T-helper 1 cell treated with Interleukin-12 subunit alpha and Interleukin-12 subunit beta and Interleukin-4 antibody, amounts not matched to agents 30 ng/mL and 1 ng/mL, for 36 hours (primary cell): Measurements from ENCODE around the gene RNF8. TPM values are rescaled to one million over a fixed set of nuclear protein-coding genes. Genes with fewer than 3 reads are reported as not detected.
"Not testable (repeated sequence)": the region's sequence is repeated elsewhere in the genome, so short reads cannot be mapped to it uniquely, and the experiment has no call there.

Source experiments
- intact Hi-C: fragments of 100-400 bp; cut with micrococcal nuclease; formaldehyde crosslinking; loops from one replicate; pipeline ENCODE4 v1.15.1; 2024
- total RNA-seq: library from RNA; stranded (reverse); gene quantifications from 2 replicates; pipeline ENCODE4 v1.2.3, GENCODE V29; 2022

RNF8 gene
- total RNA-seq, 1 donor from 2014 or later, result 27.2 TPM

GRCh38 chr6:37320646-37321045 lies 33.1 kb upstream of the RNF8 start:
- intact Hi-C loops, result no loop called here

- intact Hi-C loops, result no loop called here
Measured at GRCh38 chr6:37321101-37321500, 32.7 kb upstream of the RNF8 start.

- intact Hi-C loops, result no loop called here
Measured at GRCh38 chr6:37321516-37322415, 32.0 kb upstream of the RNF8 start.

GRCh38 chr6:37323580-37323979 lies 30.2 kb upstream of the RNF8 start:
- intact Hi-C loops, result no loop called here

GRCh38 chr6:37324131-37325033 lies 29.4 kb upstream of the RNF8 start:
- intact Hi-C loops, result loop anchor here (1.0 to 5.0 kb wide), 5 partner anchors 30 to 1168 kb away; no protein-coding TSS in a partner anchor

- intact Hi-C loops, result not testable (repeated sequence)
Measured at GRCh38 chr6:37330345-37330744, 23.4 kb upstream of the RNF8 start.

- intact Hi-C loops, result no loop called here
Measured at GRCh38 chr6:37331047-37331446, 22.7 kb upstream of the RNF8 start.

GRCh38 chr6:37332894-37333293 lies 20.9 kb upstream of the RNF8 start:
- intact Hi-C loops, result no loop called here

GRCh38 chr6:37334047-37334446 lies 19.7 kb upstream of the RNF8 start:
- intact Hi-C loops, result no loop called here

- intact Hi-C loops, result not testable (repeated sequence)
Measured at GRCh38 chr6:37338317-37338716, 15.5 kb upstream of the RNF8 start.

GRCh38 chr6:37338745-37339255 lies 15.0 kb upstream of the RNF8 start:
- intact Hi-C loops, result no loop called here

- intact Hi-C loops, result no loop called here
Measured at GRCh38 chr6:37339741-37340638, 13.8 kb upstream of the RNF8 start.

- intact Hi-C loops, result no loop called here
Measured at GRCh38 chr6:37340639-37340943, 13.2 kb upstream of the RNF8 start.

- intact Hi-C loops, result no loop called here
Measured at GRCh38 chr6:37343248-37343647, 10.5 kb upstream of the RNF8 start.

- intact Hi-C loops, result no loop called here
Measured at GRCh38 chr6:37344308-37344707, 9.5 kb upstream of the RNF8 start.

GRCh38 chr6:37345804-37346203 lies 8.0 kb upstream of the RNF8 start:
- intact Hi-C loops, result not testable (repeated sequence)

- intact Hi-C loops, result no loop called here
Measured at GRCh38 chr6:37347177-37347576, 6.6 kb upstream of the RNF8 start.

GRCh38 chr6:37347670-37348111 lies 6.1 kb upstream of the RNF8 start:
- intact Hi-C loops, result no loop called here

- intact Hi-C loops, result no loop called here
Measured at GRCh38 chr6:37351027-37351426, 2.8 kb upstream of the RNF8 start.

- intact Hi-C loops, result no loop called here
Measured at GRCh38 chr6:37352384-37352783, 1.4 kb upstream of the RNF8 start.
